GM12878 (cell line): ENCODE results near the gene PSORS1C1. TPM values are rescaled to one million over a fixed set of nuclear protein-coding genes. Genes with fewer than 3 reads are reported as not detected.

Experiments
- ATAC-seq: fragments of 200-7000 bp; cut with Tn5 transposase; 3 replicates; pipeline ENCODE4 v1.9.1; 2020; ENCODE audit warnings: mild to moderate bottlenecking, moderate library complexity
- BruUV-seq: library from RNA; stranded (reverse); fragments of 400-500 nt; replicated peaks from 2 replicates; lab custom pipeline; 2021; lab: Mats Ljungman, UMichigan
- CTCF ChIA-PET: fragments of 300-600 bp; sonication (Branson Sonifier 250); formaldehyde crosslinking; extraction: SDS; loops from one replicate; lab custom pipeline; 2021; ENCODE audit warnings: inconsistent platforms; lab: Yijun Ruan, JAX
- POLR2A ChIA-PET: fragments of 350-600 bp; formaldehyde crosslinking; extraction: SDS; loops from one replicate; lab custom pipeline; 2021; ENCODE audit warnings: inconsistent platforms; lab: Charles Lee
- RAD21 ChIA-PET: fragments of 300-600 bp; sonication (Branson Sonifier 250); formaldehyde crosslinking; loops from one replicate; lab custom pipeline; 2023; ENCODE audit warnings: antibody characterized with exemption; ENCODE audit not compliant: unreplicated experiment; lab: Charles Lee
- SMC1A ChIA-PET: fragments of 300-600 bp; sonication (Branson Sonifier 250); formaldehyde crosslinking; loops from one replicate; lab custom pipeline; 2023; ENCODE audit not compliant: unreplicated experiment, uncharacterized antibody; lab: Charles Lee
- DNase-seq: peaks from one replicate; pipeline ENCODE4 v3.0.0-alpha.2; 2011; ENCODE audit warnings: low read depth, low spot score
- FAIRE-seq: peaks from 3 replicates; lab custom pipeline; 2011; peaks lifted over from hg19 to GRCh38; lab: Jason Lieb, UNC
- H2AFZ ChIP-seq: 2 replicates; pipeline ENCODE4 v1.6.0; 2011; ENCODE audit warnings: low read depth, low read length, control low read depth; ENCODE audit not compliant: control insufficient read depth
- H3K27ac ChIP-seq: 2 replicates; pipeline ENCODE4 v1.5.1; 2011; ENCODE audit warnings: control low read depth; ENCODE audit not compliant: control insufficient read depth, insufficient read depth
- H3K27me3 ChIP-seq, 2 experiments: replicated peaks in 1 of 2; 2 replicates each; pipeline versions ENCODE4 v1.6.0 to v1.6.1; 2011; ENCODE audit warnings: low read length in 1 of 2; ENCODE audit not compliant: control insufficient read depth in 2 of 2, insufficient read depth in 2 of 2
- H3K36me3 ChIP-seq, 2 experiments: 2 replicates each; pipeline ENCODE4 v1.5.1; 2011; ENCODE audit warnings: low read length in 1 of 2; ENCODE audit not compliant: control insufficient read depth in 2 of 2, insufficient read depth in 2 of 2
- H3K4me1 ChIP-seq: 2 replicates; pipeline ENCODE4 v1.6.1; 2011; ENCODE audit warnings: mild to moderate bottlenecking, low read length, moderate library complexity, mixed read lengths; ENCODE audit not compliant: control insufficient read depth, insufficient read depth
- H3K4me2 ChIP-seq: 2 replicates; pipeline ENCODE4 v1.6.0; 2011; ENCODE audit warnings: control low read depth; ENCODE audit not compliant: control insufficient read depth, insufficient read depth
- H3K4me3 ChIP-seq: fragments of 200-600 bp; sonication (generic); 2 replicates; pipeline ENCODE4 v1.5.1; 2016
- H3K79me2 ChIP-seq: 2 replicates; pipeline ENCODE4 v1.6.0; 2011; ENCODE audit warnings: low read length; ENCODE audit not compliant: control insufficient read depth, insufficient read depth
- H3K9ac ChIP-seq: 2 replicates; pipeline ENCODE4 v1.8.0; 2011; ENCODE audit warnings: low read length, control low read depth, mixed read lengths; ENCODE audit not compliant: control insufficient read depth, insufficient read depth
- H3K9me3 ChIP-seq: replicated peaks from 3 replicates; pipeline ENCODE4 v1.5.1; 2011; ENCODE audit warnings: mild to moderate bottlenecking, low read length; ENCODE audit not compliant: control insufficient read depth, insufficient read depth
- H4K20me1 ChIP-seq: 2 replicates; pipeline ENCODE4 v1.6.0; 2011; ENCODE audit not compliant: control insufficient read depth, insufficient read depth
- BCLAF1 ChIP-seq: fragments of 450-650 bp; IDR thresholded peaks from 2 replicates; pipeline ENCODE4 v1.6.1; 2017; ENCODE audit warnings: antibody characterized with exemption, mild to moderate bottlenecking, moderate library complexity
- E2F4 ChIP-seq: IDR thresholded peaks from 2 replicates; pipeline ENCODE4 v1.6.1; 2012; ENCODE audit warnings: low read depth, low read length, improper control_type of control experiment
- HDAC2 ChIP-seq: fragments of 200-600 bp; sonication (generic); IDR thresholded peaks from 2 replicates; pipeline ENCODE4 v1.6.1; 2017
- MYC ChIP-seq: IDR thresholded peaks from 2 replicates; pipeline ENCODE4 v1.6.1; 2011; ENCODE audit warnings: mild to moderate bottlenecking, low read length, moderate library complexity, inconsistent platforms; ENCODE audit not compliant: insufficient read depth, insufficient replicate concordance, insufficient read length, severe bottlenecking
- PML ChIP-seq: IDR thresholded peaks from 2 replicates; pipeline ENCODE4 v1.6.1; 2012; ENCODE audit warnings: low read length, inconsistent platforms
- RBBP5 ChIP-seq: fragments of 200-600 bp; sonication (generic); conservative IDR thresholded peaks from 2 replicates; pipeline ENCODE4 v1.6.1; 2016
- ZBTB40 ChIP-seq: fragments of 450-650 bp; IDR thresholded peaks from 2 replicates; pipeline ENCODE4 v1.6.1; 2016; ENCODE audit warnings: mild to moderate bottlenecking, moderate library complexity, borderline replicate concordance
- ZNF592 ChIP-seq: fragments of 450-650 bp; IDR thresholded peaks from 2 replicates; pipeline ENCODE4 v1.6.1; 2017; ENCODE audit warnings: mild to moderate bottlenecking, moderate library complexity
- WGBS: methylation state at CpG from one replicate; pipeline ENCODE4 v1.1.6; 2016; ENCODE audit warnings: low lambda C conversion rate; ENCODE audit not compliant: insufficient replicate concordance, insufficient coverage; ENCODE audit errors: missing lambda C conversion rate; 5-methylcytosine and 5-hydroxymethylcytosine counted together
- in situ Hi-C: fragments of 300-500 bp; cut with MboI; formaldehyde crosslinking; loops from 9 replicates; pipeline ENCODE4 v1.14.3; 2018; ENCODE audit warnings: mixed read lengths
- intact Hi-C: fragments of 100-400 bp; cut with micrococcal nuclease; formaldehyde crosslinking; loops from one replicate; pipeline ENCODE4 v1.14.2; 2022; ENCODE audit not compliant: unreplicated experiment
- polyA plus RNA-seq, 11 experiments: library from polyadenylated mRNA; depleted of rRNA in 4 of 11; unstranded in 6 of 11; stranded (reverse) in 5 of 11; fragments of >200 nt; fragmentation: Nextera tagmentation in 4 of 11; fragmentation: Illumina TruSeq in 1 of 11; extraction: Ambion mirVana in 4 of 11; extraction: Trizol in 1 of 11; gene quantifications; 1 replicate in 1 of 11; 2 replicates in 10 of 11; pipeline versions ENCODE4 v1.2.1 to v1.2.3, GENCODE V29; 2011 to 2016; ENCODE audit warnings: inconsistent platforms in 2 of 11, missing spikeins in 2 of 11, low read depth in 1 of 11
- total RNA-seq, 4 experiments: library from RNA; depleted of rRNA in 3 of 4; stranded (reverse); fragments of >200 nt in 3 of 4; fragmentation: Illumina TruSeq in 1 of 4; extraction: Trizol in 1 of 4; gene quantifications; 2 replicates each; pipeline versions ENCODE4 v1.2.1 to v1.2.3, GENCODE V29; 2013 to 2021

The PSORS1C1 gene
- total and polyA plus RNA-seq, 10 of the 15 experiments (the other 5 are each of a cell fraction or from before 2014, with no cell fraction given): 0.13 to 1.00 (median 0.20) TPM; not detected in 5

- no peak for DNase-seq
- Histone ChIP-seq H3K9me3 (no peaks in the 10 kb centered on the region), H3K79me2 (peaks cover 39% of the 10 kb centered on the region), H2AFZ (no peak overlapping the region), H3K27ac (no peak overlapping the region), H3K4me2 (peak overlapping the region; percentile 61), H3K9ac (no peak overlapping the region), H4K20me1 (no peaks in the 10 kb centered on the region; the same call in 1 of the 2 replicates), H3K4me1 (peaks cover 32% of the 10 kb centered on the region), H3K36me3 (peaks cover 8 to 12% of the 10 kb centered on the region in 2 experiments), H3K4me3 (0 out of 2 replicates have a peak overlapping the region, but pooled peaks have one; percentile 14), H3K27me3 (no peaks in the 10 kb centered on the region)
- CTCF ChIA-PET: interaction anchor here (1.0 to 2.5 kb wide), 3 partner anchors 26 to 35 kb away, joined by 5 to 15 read pairs (median 12); no protein-coding TSS in a partner anchor
- SMC1A ChIA-PET: interaction anchor here (0.8 to 4.2 kb wide), 3 partner anchors 23 to 205 kb away, joined by 3 to 21 read pairs (median 4); no protein-coding TSS in a partner anchor
- ATAC-seq: no peak
- RAD21 ChIA-PET: interaction anchor here (1.0 to 1.8 kb wide), 3 partner anchors 29 to 111 kb away, joined by 3 to 12 read pairs (median 4); no protein-coding TSS in a partner anchor
- POLR2A ChIA-PET: interaction anchor here (0.5 to 3.0 kb wide), 8 partner anchors 12 to 443 kb away, joined by 3 to 10 read pairs (median 4); no protein-coding TSS in a partner anchor
- intact Hi-C loops: no loop called here
- BruUV-seq: no TSS peak
- WGBS: 88% methylated on average over 19 of the region's 19 CpGs
- FAIRE-seq: no peak
- in situ Hi-C loops: no loop called here
- TF ChIP-seq PML (no peak), BCLAF1 (no peak), MYC (no peak), ZNF592 (no peak), ZBTB40 (no peak), RBBP5 (no peak), HDAC2 (no peak), E2F4 (no peak)
Observed at GRCh38 chr6:31161216-31162126, 46.9 kb downstream of the PSORS1C1 start.
